Aorta (tissue), 5 donors: ENCODE results near the gene ZNF710. TPM values are rescaled to one million over a fixed set of nuclear protein-coding genes. Genes with fewer than 3 reads are reported as not detected.

Source experiments
- ATAC-seq: fragments of 200-7000 bp; cut with Tn5 transposase; one replicate; pipeline ENCODE4 v1.9.1; 2022; ENCODE audit warnings: moderate library complexity; ENCODE audit not compliant: low FRiP score
- DNase-seq, 2 donors: peaks; one replicate each; pipeline ENCODE4 v3.0.0-alpha.2; 2020
- H3K27ac ChIP-seq, 2 donors: one replicate each; pipeline ENCODE4 v1.5.1; 2013; ENCODE audit warnings: low read length in 2 of 2, mild to moderate bottlenecking in 2 of 2, moderate library complexity in 2 of 2, control low read depth in 1 of 2, inconsistent platforms in 1 of 2, low read depth in 1 of 2
- H3K27me3 ChIP-seq, 2 donors: one replicate each; pipeline ENCODE4 v1.6.1; 2013; ENCODE audit warnings: control low read depth in 1 of 2, low read length in 1 of 2, mild to moderate bottlenecking in 1 of 2, moderate library complexity in 1 of 2; ENCODE audit not compliant: insufficient read depth in 2 of 2, control insufficient read depth in 1 of 2
- H3K36me3 ChIP-seq, 2 donors: one replicate each; pipeline ENCODE4 v1.6.1; 2013; ENCODE audit warnings: control low read depth in 1 of 2, low read length in 1 of 2, mild to moderate bottlenecking in 1 of 2; ENCODE audit not compliant: insufficient read depth in 2 of 2, control insufficient read depth in 1 of 2
- H3K4me1 ChIP-seq, 2 donors: one replicate each; pipeline ENCODE4 v1.6.1; 2013; ENCODE audit warnings: low read length in 2 of 2, control low read depth in 1 of 2, mild to moderate bottlenecking in 1 of 2, moderate library complexity in 1 of 2; ENCODE audit not compliant: insufficient read depth in 2 of 2, control insufficient read depth in 1 of 2
- H3K4me3 ChIP-seq, 2 donors: one replicate each; pipeline ENCODE4 v1.5.1; 2013; ENCODE audit warnings: low read length in 2 of 2, control low read depth in 1 of 2, mild to moderate bottlenecking in 1 of 2
- H3K9me3 ChIP-seq: one replicate; pipeline ENCODE4 v1.6.1; 2013; ENCODE audit warnings: mild to moderate bottlenecking, low read length; ENCODE audit not compliant: control insufficient read depth
- WGBS, 2 donors: extraction: QIAGEN DNeasy Blood & Tissue Kit; methylation state at CpG; one replicate each; pipeline ENCODE4 v1.1.7; 2013; 5-methylcytosine and 5-hydroxymethylcytosine counted together
- intact Hi-C, 2 donors: fragments of 100-400 bp; cut with DNase I; formaldehyde crosslinking; loops; one replicate each; pipeline versions ENCODE4 v1.14.2 to v1.15.0; 2022
- polyA plus RNA-seq, 2 donors: library from polyadenylated mRNA; stranded (reverse); fragments of 200-250 nt; gene quantifications; one replicate each; pipeline ENCODE4 v1.2.3, GENCODE V29; 2013
- total RNA-seq, 2 donors: library from RNA; stranded (reverse); fragmentation: NEBNext Ultra II Directional; extraction: Animal tissue kit (Norgen Biotek cat#: 25700); gene quantifications; one replicate each; pipeline ENCODE4 v1.2.1, GENCODE V29; 2021
- donor health status: healthy with polysubstance abuse.
- donor health status: Bipolar disorder and iron deficiency.
- donor health status: DM: no; HTN: no; CAD: no.
- donor health status: DM: no; HTN: no; CAD: no.
- donor health status: DM: yes; HTN: yes; CAD: no.

Gene ZNF710
- total and polyA plus RNA-seq, 4 donors, result 4.3 to 17.9 (median 10.5) TPM

DNA sequence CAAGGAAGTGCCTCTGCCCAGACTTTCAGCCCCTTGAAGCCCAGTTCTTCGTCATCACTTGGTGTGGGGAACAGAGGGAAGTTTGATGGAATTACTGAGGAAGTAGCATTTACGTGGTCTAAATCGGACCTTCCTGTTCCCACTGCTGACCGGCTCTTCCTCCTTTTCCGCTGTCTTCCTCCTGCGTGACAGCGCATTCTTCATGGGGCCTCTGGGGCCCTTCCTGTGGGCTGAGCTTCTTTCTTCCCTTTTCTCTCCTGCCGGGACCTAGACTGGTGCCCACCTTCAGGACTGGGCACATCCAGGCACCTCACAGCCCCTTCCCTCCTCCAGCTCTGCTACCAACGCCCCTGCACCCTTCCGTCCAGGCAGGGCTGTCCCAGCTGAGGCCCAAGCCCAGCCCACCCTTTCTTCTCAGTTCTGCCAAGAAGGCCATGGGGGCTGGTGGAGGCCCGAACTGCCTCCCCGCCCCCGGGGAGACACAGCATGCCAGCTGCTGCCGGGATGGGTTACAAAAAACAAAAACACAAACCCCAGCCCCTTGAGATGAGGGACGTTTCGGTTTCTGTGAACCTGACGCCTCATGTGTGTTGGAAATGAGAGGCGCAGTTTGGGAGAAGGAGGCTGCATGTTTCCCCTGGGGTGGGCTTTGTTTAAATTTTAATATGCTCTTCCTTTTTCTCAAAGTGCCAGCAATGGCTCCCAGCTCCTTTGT, 19.1 kb downstream of the ZNF710 start:
- 72 to 80% methylated on average over 17 to 18 of the region's 18 CpGs for WGBS, 2 donors
- H3K36me3 ChIP-seq, result no peaks in the 10 kb centered on the region
- DNase-seq, result peak in 1 of 2 donors; percentile 71
- intact Hi-C loops, result no loop called here
- ATAC-seq, result no peak
- no peaks in the 10 kb centered on the region for H3K9me3 ChIP-seq
- H3K4me3 ChIP-seq, result no peak overlapping the region
- H3K4me1 ChIP-seq, result no peaks in the 10 kb centered on the region
- no peaks in the 10 kb centered on the region for H3K27me3 ChIP-seq
- H3K27ac ChIP-seq, result no peak overlapping the region

DNA sequence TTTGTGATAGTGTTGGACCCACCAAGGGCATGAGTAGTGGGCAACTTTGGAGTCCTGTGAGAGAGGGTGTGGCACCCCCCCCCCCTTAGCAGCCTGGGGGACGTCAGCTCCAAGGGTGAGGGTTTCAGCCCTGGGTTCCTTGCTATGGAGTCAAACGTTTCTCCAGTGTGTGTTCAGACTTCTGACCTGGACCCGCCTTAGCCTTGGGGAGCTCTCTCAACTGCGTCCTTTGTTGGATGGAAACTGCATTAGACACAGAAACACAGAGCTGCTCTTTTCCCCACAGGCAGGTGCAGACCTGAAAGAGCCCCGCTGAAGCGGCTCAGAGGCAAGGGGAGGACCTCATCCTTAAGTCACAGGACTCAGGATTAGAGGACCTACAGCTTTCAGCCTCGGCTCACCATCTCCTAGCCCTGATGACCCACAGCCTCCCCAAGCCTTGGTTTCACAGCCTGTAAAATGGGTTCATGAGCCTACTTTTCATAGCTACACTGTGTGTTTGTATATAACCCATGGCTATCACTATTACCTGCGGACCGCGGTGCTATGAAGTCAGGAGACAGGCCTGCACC, 19.9 kb downstream of the ZNF710 start:
- intact Hi-C loops, result no loop called here
- Histone ChIP-seq H3K27me3 (no peaks in the 10 kb centered on the region), H3K9me3 (no peaks in the 10 kb centered on the region), H3K4me3 (no peak overlapping the region), H3K4me1 (no peaks in the 10 kb centered on the region), H3K27ac (no peak overlapping the region), H3K36me3 (no peaks in the 10 kb centered on the region)
- no peak for ATAC-seq
- 90 to 92% methylated on average over 10 of the region's 10 CpGs for WGBS, 2 donors
- DNase-seq, result no peak

DNA sequence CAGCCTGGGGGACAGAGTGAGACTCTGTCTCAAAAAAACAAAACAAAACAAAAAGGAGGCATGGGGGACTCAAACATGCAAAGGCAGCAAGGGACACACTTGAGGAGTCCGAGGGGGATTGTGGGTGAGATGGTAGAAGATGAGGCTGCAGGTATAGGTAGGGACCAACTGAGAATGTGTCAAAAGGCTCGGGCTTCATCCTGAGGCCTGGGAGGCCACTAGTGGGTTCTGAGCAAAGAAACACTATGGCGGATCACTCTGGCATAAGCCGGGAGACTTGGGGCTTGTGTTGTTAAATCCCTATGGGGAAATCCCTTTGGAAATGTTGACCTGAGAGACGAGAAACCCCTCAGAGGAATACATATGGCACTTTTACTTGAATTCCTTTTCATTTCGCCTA, 21.2 kb downstream of the ZNF710 start:
- DNase-seq, result no peak
- no peaks in the 10 kb centered on the region for H3K4me1 ChIP-seq

GRCh38 chr15:90022905-90023700, 22.0 kb downstream of the ZNF710 start:
- WGBS, 2 donors, result 80 to 91% methylated on average over 6 of the region's 6 CpGs
- intact Hi-C loops, result no loop called here
- ATAC-seq (no peak), DNase-seq (no peak)
- Histone ChIP-seq H3K4me1 (no peaks in the 10 kb centered on the region), H3K4me3 (no peak overlapping the region), H3K27me3 (no peaks in the 10 kb centered on the region), H3K9me3 (no peaks in the 10 kb centered on the region), H3K36me3 (no peaks in the 10 kb centered on the region), H3K27ac (no peak overlapping the region)

More for the DNA sequence above, 21.2 kb downstream of the ZNF710 start:
- no peak for ATAC-seq
- H3K27ac ChIP-seq, result no peak overlapping the region
- intact Hi-C loops, result no loop called here
- 93 to 95% methylated on average over 6 of the region's 6 CpGs for WGBS, 2 donors
- H3K27me3 ChIP-seq, result no peaks in the 10 kb centered on the region
- no peaks in the 10 kb centered on the region for H3K9me3 ChIP-seq
- H3K36me3 ChIP-seq, result no peaks in the 10 kb centered on the region
- H3K4me3 ChIP-seq, result no peak overlapping the region

DNA sequence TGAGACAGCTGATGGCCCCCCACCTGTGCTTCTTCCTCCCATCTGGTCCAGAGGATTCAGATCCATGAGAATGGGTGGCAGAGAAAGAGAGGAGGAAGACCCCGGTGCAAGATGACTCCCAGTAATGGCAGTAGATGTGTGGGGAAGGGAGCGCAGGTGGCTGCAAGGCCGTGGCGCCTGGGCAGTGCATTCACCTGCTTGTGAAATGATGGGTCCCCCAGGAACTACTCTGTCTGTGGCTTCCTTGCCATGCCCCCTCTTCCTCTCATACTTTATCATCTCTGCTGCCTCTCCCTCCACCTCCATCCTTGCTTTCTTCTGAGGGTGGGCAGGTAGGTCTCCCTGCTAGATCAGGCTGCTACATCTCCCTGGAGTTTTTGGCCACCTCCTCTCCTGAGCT, 23.3 kb downstream of the ZNF710 start:
- 96 to 97% methylated on average over 4 of the region's 4 CpGs for WGBS, 2 donors
- no peak overlapping the region for H3K4me3 ChIP-seq
- no peaks in the 10 kb centered on the region for H3K36me3 ChIP-seq
- H3K9me3 ChIP-seq, result no peaks in the 10 kb centered on the region
- H3K27ac ChIP-seq, result no peak overlapping the region
- DNase-seq (no peak), ATAC-seq (no peak)
- no peaks in the 10 kb centered on the region for H3K4me1 ChIP-seq
- intact Hi-C loops, result no loop called here
- H3K27me3 ChIP-seq, result no peaks in the 10 kb centered on the region

GRCh38 chr15:90025489-90026033, 24.4 kb downstream of the ZNF710 start:
- Histone ChIP-seq H3K9me3 (no peaks in the 10 kb centered on the region), H3K4me1 (no peaks in the 10 kb centered on the region), H3K27me3 (no peaks in the 10 kb centered on the region), H3K4me3 (no peak overlapping the region), H3K27ac (no peak overlapping the region), H3K36me3 (no peaks in the 10 kb centered on the region)
- no peak for ATAC-seq
- DNase-seq, result no peak
- 73 to 77% methylated on average over 2 of the region's 2 CpGs for WGBS, 2 donors
- intact Hi-C loops, result no loop called here

DNA sequence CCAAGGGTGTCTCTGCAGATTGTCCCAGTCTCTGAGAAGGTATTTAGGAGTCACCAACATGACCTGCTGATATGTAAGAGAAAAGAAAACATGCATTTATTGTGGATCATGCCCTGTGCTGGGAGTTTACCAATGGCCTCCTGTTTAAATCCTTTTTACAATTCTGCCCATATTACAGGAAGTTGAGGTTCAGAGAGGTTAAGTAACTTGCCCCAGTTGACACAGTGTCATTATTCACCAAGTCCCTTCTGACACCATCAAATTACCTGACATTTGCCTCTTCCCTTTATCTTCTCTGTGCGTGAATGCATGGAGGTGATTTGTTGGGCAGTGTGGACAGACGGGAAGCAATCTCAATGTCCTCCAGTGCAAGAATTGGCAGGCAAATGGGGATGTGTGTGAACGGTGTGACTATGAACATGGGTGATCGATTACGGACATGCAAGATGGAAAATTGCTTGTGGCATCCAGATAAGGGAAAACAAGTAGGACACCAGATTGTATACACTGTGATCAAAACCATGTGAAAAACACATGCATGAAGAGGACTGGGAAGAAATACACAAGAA, 27.3 kb downstream of the ZNF710 start:
- Histone ChIP-seq H3K27me3 (no peaks in the 10 kb centered on the region), H3K27ac (no peak overlapping the region), H3K36me3 (no peaks in the 10 kb centered on the region), H3K4me1 (no peaks in the 10 kb centered on the region), H3K4me3 (no peak overlapping the region), H3K9me3 (no peaks in the 10 kb centered on the region)
- ATAC-seq (no peak), DNase-seq (no peak)
- intact Hi-C loops, result no loop called here
- 94 to 97% methylated on average over 5 of the region's 5 CpGs for WGBS, 2 donors

GRCh38 chr15:90029024-90029423, 27.9 kb downstream of the ZNF710 start:
- H3K27me3 ChIP-seq, result no peaks in the 10 kb centered on the region
- H3K27ac ChIP-seq, result no peak overlapping the region
- ATAC-seq (no peak), DNase-seq (no peak)
- no peaks in the 10 kb centered on the region for H3K36me3 ChIP-seq
- H3K9me3 ChIP-seq, result no peaks in the 10 kb centered on the region
- H3K4me3 ChIP-seq, result no peak overlapping the region
- H3K4me1 ChIP-seq, result no peaks in the 10 kb centered on the region
- intact Hi-C loops, result no loop called here
- WGBS, 2 donors, result 89 to 93% methylated on average over 1 of the region's 1 CpG
